ENCODE results near the gene PPP1CA. TPM values are rescaled to one million over a fixed set of nuclear protein-coding genes. Genes with fewer than 3 reads are reported as not detected.
A peak's percentile ranks its signal among the peaks of the same experiment; 100 is the strongest.

PPP1CA gene
- total and polyA plus RNA-seq, 12 donors, result 105 to 289 (median 151) TPM

DNA sequence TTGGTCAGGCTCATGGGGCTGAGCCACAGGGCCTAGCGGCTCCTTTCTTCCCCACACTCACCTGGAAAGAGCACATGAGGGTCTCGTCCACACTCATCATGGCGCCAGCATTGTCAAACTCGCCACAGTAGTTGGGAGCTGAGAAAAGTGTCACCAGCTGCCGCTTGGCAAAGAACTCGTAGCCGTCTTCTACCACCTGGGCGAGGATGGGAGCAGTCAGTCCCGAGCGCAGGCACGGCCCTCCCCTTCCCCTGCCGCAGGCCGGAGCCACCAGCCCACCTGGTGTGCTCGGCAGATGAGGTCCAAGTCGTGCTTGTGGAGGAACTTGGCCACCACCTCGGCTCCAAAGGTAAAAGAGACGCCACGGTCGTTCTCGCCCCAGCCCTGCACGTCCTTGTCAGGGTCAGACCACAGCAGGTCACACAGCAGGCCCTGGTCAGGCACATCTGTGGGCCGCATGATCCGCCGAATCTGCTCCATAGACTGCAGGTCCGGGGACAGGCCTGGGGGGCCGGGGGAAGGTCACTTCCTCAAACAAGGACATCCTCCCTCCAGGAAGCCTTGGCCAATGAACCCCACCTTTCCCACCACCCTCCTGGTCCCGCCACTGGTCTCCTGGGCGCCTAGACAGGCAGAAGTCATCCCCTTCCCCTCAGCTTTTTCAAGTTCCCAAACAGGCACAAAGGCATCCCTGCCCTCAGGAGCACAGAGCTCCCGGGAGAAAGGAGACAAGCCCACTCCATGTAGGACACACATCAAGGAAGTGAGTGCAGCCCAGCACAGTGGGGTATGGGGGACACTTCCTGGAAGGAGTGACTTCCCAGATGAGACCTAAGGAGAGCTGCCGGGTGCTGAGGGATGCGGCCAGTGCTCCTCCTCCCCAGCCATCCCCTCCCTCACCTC is 2.7 kb downstream of the PPP1CA start:
- Histone ChIP-seq H3K36me3 (replicated peaks in 1 of 2) (peaks cover 0 to 29% of the 10 kb centered on the region in 2 donors), H3K27ac (peak overlapping the region in 1 of 5 donors; percentile 46), H3K4me3 (no peak overlapping the region), H3K9me3 (replicated peaks in 1 of 3) (no peaks in the 10 kb centered on the region), H3K4me1 (replicated peaks in 1 of 2) (peaks cover 23 to 47% of the 10 kb centered on the region in 2 donors), H3K27me3 (no peaks in the 10 kb centered on the region)
- 79 to 89% (median 83%) methylated on average over 5 to 31 of the region's 31 CpGs for WGBS, 4 donors
- no peak for DNase-seq
- TF ChIP-seq POLR2A (IDR thresholded peaks at IDR 0.05) (no peak), CTCF (IDR thresholded peaks at IDR 0.05) (no peak)
- intact Hi-C loops (cut with DNase I), result loop anchor here in 1 of 2 donors (5.0 kb wide), 1 partner anchor 103 kb away; no protein-coding TSS in a partner anchor

- H3K4me1 ChIP-seq (replicated peaks in 1 of 2), result peaks cover 25 to 47% of the 10 kb centered on the region in 2 donors
- TF ChIP-seq POLR2A (IDR thresholded peaks at IDR 0.05), result no peak
- TF ChIP-seq CTCF (IDR thresholded peaks at IDR 0.05), result no peak
- peak overlapping the region in 2 of 5 donors; percentile 14 to 46 for H3K27ac ChIP-seq
- H3K9me3 ChIP-seq (replicated peaks in 1 of 3), result no peaks in the 10 kb centered on the region
- intact Hi-C loops (cut with DNase I), result loop anchor here in 1 of 2 donors (5.0 kb wide), 1 partner anchor 104 kb away; no protein-coding TSS in a partner anchor
- 53 to 60% (median 59%) methylated on average over 13 to 24 of the region's 24 CpGs for WGBS, 4 donors
- H3K4me3 ChIP-seq, result no peak overlapping the region
- peak in 2 of 7 donors; percentile 56 to 62 for DNase-seq
- peaks cover 0 to 29% of the 10 kb centered on the region in 2 donors for H3K36me3 ChIP-seq (replicated peaks in 1 of 2)
- H3K27me3 ChIP-seq, result no peaks in the 10 kb centered on the region
These were observed 3.5 kb downstream of the PPP1CA start for GRCh38 chr11:67397986-67398660.

DNA sequence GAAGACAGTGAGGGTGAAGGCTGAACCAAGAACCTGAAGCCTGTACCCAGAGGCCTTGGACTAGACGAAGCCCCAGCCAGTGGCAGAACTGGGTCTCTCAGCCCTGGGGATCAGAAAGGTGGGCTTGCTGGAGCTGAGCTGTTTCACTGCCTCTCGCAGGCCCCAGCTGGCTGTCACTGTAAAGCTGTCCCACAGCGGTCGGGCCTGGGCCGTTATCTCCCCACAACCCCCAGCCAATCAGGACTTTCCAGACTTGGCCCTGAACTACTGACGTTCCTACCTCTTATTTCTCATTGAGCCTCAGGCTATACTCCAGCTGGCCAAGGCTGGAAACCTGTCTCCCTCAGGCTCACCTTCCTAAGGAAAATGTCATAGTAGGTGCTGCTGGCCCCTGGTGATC is 4.1 kb downstream of the PPP1CA start:
- WGBS, 4 donors, result 41 to 54% (median 45%) methylated on average over 6 of the region's 6 CpGs; no CpG with 5 or more reads in 1 of the 4 donors

More for the DNA sequence above, 4.1 kb downstream of the PPP1CA start:
- intact Hi-C loops (cut with DNase I), result loop anchor here in 1 of 2 donors (5.0 kb wide), 1 partner anchor 105 kb away; no protein-coding TSS in a partner anchor
- Histone ChIP-seq H3K27ac (peak overlapping the region in 2 of 5 donors; percentile 14 to 46), H3K36me3 (replicated peaks in 1 of 2) (peaks cover 0 to 29% of the 10 kb centered on the region in 2 donors), H3K9me3 (replicated peaks in 1 of 3) (no peaks in the 10 kb centered on the region), H3K4me1 (replicated peaks in 1 of 2) (peaks cover 27 to 49% of the 10 kb centered on the region in 2 donors), H3K27me3 (no peaks in the 10 kb centered on the region), H3K4me3 (no peak overlapping the region)
- DNase-seq, result peak in 1 of 7 donors; percentile 72
- TF ChIP-seq CTCF (IDR thresholded peaks at IDR 0.05) (no peak), POLR2A (IDR thresholded peaks at IDR 0.05) (peak in 1 of 2 donors; percentile 29)
